Stimulated activated CD8-positive, alpha-beta memory T cell treated with anti-CD3 and anti-CD28 coated beads, Interleukin-15, amount 100 ng/mL, for 24 hours (primary cell): ENCODE data around the gene TOMM20.

Source experiments
- DNase-seq: peaks from one replicate; pipeline ENCODE4 v3.0.0-alpha.2; 2020; ENCODE audit warnings: low read depth

TOMM20 gene

GRCh38 chr1:235063068-235063765, 65.4 kb downstream of the TOMM20 start:
- no peak for DNase-seq

DNA sequence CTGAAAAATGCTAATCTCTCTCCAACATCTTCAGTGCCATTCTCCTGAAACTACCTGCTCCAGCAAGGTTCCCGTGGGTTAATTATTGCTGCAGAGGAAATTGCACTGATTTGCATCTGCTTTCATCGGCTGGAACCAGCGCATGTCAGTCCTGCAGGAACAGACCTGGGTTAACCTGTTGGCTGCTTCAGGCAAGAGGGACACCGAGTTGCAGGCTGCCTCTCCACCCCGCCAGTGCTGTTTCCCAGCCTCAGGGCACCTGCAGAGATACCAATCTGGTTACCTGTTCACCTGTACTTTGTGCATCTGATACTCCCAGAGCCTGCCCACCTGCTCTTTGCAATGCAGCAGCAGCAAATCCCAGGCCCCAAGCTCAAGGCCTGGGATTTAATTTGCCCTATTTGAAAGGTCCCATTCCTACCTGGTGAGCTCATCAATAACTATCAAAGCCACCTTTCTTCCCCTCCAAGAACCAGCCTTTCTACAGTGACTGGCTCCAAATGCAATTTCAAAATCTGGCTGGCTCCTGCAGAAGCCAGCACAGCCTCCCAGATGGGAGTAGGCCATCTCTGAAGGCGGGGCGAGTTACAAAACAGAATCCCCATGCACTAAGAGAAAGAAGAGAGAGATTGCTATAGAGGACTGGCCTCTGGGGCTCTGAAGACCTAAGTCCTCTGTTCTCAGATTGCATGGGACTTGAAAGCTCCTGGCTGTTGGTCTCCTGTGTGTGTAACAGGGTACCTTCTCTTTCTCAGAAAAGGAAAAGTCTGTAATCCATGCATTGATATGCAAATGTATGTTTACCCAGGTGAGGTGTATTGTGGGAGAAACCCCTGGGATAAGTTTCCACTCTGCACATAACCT, 67.8 kb downstream of the TOMM20 start:
- DNase-seq = no peak
